Measurements from ENCODE around the gene MS4A6A.

MS4A6A gene

DNA sequence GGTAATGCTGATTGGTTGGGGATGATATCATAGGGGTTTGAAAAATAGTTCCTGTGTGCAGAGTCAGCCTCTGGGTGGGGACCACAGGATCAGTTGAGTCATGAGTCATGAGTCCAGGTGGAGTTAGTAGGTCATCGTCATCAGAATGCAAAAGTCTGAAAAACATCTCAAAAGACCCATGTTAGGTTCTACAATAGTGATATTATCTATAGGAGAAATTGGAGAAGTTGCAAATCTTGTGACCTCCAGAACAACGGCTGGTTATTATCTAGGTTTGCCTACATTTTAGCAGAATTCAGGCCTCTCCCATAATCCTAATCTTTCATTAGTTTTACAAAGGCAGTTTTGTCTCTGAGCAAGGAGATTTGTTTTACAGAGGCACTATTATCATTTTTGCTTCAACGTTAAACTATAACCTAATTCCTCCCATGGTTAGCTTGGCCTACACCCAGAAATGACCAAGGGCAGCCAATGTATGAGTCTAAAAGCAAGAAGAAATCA lies 55.5 kb downstream of the MS4A6A start:
- no peak for DNase-seq

DNA sequence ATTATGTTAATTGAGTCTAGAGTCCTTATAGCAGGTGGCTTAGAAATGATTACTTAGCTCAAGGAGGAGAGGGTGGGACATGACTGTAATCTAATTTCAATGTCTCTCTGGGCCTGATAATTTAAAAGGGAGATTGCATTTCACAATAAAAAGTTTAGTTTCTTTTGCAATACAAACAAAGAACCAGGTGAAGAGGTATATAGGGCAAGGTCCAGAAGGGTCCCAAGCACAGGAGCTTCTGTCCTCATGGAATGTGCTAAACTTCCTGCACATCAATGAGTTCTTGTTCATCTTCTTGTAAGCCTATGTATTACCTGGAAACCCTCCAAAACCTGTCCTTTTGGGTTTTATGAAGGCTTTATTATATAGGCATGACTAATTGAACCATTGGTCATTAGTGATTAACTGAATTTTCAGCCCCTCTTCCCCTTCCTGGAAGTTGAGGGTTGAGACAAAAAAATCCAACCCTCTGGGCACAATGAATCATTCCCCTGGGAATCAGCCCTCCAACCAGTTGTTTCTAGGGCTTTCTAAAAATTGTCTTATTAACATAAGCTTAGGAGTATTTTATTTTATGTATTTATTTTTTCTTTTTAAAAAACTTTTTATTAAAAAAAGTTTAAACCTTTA lies 56.8 kb downstream of the MS4A6A start:
- DNase-seq: no peak

DNA sequence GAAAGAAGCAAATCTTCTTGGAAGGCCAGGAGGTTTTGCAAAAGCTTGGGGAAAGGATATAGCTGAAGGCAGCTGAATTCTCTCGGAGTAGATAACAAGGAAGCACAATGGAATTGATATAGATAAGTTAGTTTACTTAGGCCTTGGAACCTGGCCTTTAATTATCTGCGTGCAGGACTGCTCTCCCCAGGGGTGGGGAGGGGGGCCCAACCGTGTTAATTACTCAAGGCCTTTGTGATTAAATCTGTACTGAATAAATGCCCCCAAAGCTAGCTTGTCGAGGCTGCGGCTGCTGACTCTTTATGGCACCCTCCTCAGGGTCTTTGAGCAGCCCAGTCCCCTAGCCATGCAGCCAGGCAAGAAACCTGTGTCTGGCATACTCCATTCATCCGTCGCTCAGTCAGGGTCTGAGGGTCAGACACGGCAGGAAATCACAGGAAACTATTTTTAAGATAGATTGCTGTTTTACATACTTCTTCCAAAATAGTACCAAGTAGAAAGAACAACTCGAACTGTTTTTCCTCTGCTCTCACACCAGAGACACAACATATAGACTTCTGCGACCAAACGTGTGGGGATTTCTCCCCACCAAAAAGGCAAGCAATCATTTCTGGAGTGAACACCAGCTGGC lies 58.0 kb downstream of the MS4A6A start:
- DNase-seq: no peak

Measured in fibroblast of skin of abdomen (primary cell).